Karpas-422 (cell line): ENCODE data around the gene MPZL2. TPM values are rescaled to one million over a fixed set of nuclear protein-coding genes. Genes with fewer than 3 reads are reported as not detected.

Source experiments
- DNase-seq: peaks from one replicate; pipeline ENCODE4 v3.0.0-alpha.2; 2015
- H2AFZ ChIP-seq: fragments of 200-600 bp; sonication (generic); 2 replicates; pipeline ENCODE4 v1.6.1; 2014; ENCODE audit warnings: antibody characterized with exemption, low read length, mixed read lengths
- H3K27ac ChIP-seq: fragments of 200-600 bp; sonication (generic); 2 replicates; pipeline ENCODE4 v1.5.1; 2014; ENCODE audit warnings: mild to moderate bottlenecking, low read length, moderate library complexity
- H3K27me3 ChIP-seq: fragments of 200-600 bp; sonication (generic); 2 replicates; pipeline ENCODE4 v1.6.1; 2014; ENCODE audit warnings: low read length, mixed read lengths
- H3K36me3 ChIP-seq: fragments of 200-600 bp; sonication (generic); 2 replicates; pipeline ENCODE4 v1.6.1; 2014; ENCODE audit warnings: low read length, mixed read lengths; ENCODE audit not compliant: insufficient read depth
- H3K4me1 ChIP-seq: fragments of 200-600 bp; sonication (generic); 2 replicates; pipeline ENCODE4 v1.6.1; 2014; ENCODE audit warnings: mild to moderate bottlenecking, low read length, mixed read lengths
- H3K4me2 ChIP-seq: fragments of 200-600 bp; sonication (generic); 2 replicates; pipeline ENCODE4 v1.6.1; 2014; ENCODE audit warnings: low read length, low read depth, mild to moderate bottlenecking; ENCODE audit not compliant: poor library complexity, severe bottlenecking
- H3K4me3 ChIP-seq: fragments of 200-600 bp; sonication (generic); 2 replicates; pipeline ENCODE4 v1.5.1; 2014; ENCODE audit warnings: mild to moderate bottlenecking, antibody characterized with exemption, low read length, mixed read lengths
- H3K79me2 ChIP-seq: fragments of 200-600 bp; sonication (generic); 2 replicates; pipeline ENCODE4 v1.6.1; 2014; ENCODE audit warnings: mild to moderate bottlenecking, low read length, mixed read lengths
- H3K9ac ChIP-seq: fragments of 200-600 bp; sonication (generic); 2 replicates; pipeline ENCODE4 v1.6.0; 2014; ENCODE audit warnings: low read length
- H3K9me2 ChIP-seq: fragments of 200-600 bp; sonication (generic), shearing (Covaris generic); replicated peaks from 2 replicates; pipeline ENCODE4 v1.6.0; 2014; ENCODE audit warnings: mild to moderate bottlenecking, low read length, moderate library complexity; ENCODE audit not compliant: insufficient read depth
- H3K9me3 ChIP-seq: fragments of 300-700, 200-600 bp; sonication (generic); 2 replicates; pipeline ENCODE4 v1.6.1; 2014; ENCODE audit warnings: low read length, mixed read lengths
- H4K20me1 ChIP-seq: fragments of 200-600 bp; sonication (generic); 2 replicates; pipeline ENCODE4 v1.6.1; 2014; ENCODE audit warnings: mild to moderate bottlenecking, antibody characterized with exemption, low read length, low read depth; ENCODE audit not compliant: insufficient read depth
- total RNA-seq: library from RNA; depleted of rRNA; stranded (reverse); fragments of >200 nt; shearing (Covaris generic); gene quantifications from 2 replicates; pipeline ENCODE4 v1.2.3, GENCODE V29; 2014; ENCODE audit warnings: low replicate concordance

Gene MPZL2
- total RNA-seq, 1 experiment from 2014 or later, result not detected

- H4K20me1 ChIP-seq, result no peaks in the 10 kb centered on the region
- no peaks in the 10 kb centered on the region for H3K9me3 ChIP-seq
- H3K36me3 ChIP-seq, result no peaks in the 10 kb centered on the region
- H3K4me3 ChIP-seq, result no peak overlapping the region
- no peaks in the 10 kb centered on the region for H3K9me2 ChIP-seq
- no peak overlapping the region for H2AFZ ChIP-seq
- H3K27ac ChIP-seq, result no peak overlapping the region
- peaks cover 7% of the 10 kb centered on the region; the same call in 1 of the 2 replicates for H3K4me1 ChIP-seq
- no peak overlapping the region for H3K9ac ChIP-seq
- no peaks in the 10 kb centered on the region for H3K79me2 ChIP-seq
- no peak overlapping the region for H3K4me2 ChIP-seq
- DNase-seq, result no peak
- no peaks in the 10 kb centered on the region for H3K27me3 ChIP-seq
Observed at GRCh38 chr11:118243993-118244762, 19.9 kb downstream of the MPZL2 start.

GRCh38 chr11:118243161-118243560 lies 20.9 kb downstream of the MPZL2 start:
- Histone ChIP-seq H3K79me2 (no peaks in the 10 kb centered on the region), H3K4me2 (no peak overlapping the region), H3K9me3 (no peaks in the 10 kb centered on the region), H3K9me2 (no peaks in the 10 kb centered on the region), H3K9ac (no peak overlapping the region), H2AFZ (no peak overlapping the region), H3K27ac (no peak overlapping the region), H4K20me1 (no peaks in the 10 kb centered on the region), H3K36me3 (no peaks in the 10 kb centered on the region), H3K27me3 (no peaks in the 10 kb centered on the region), H3K4me1 (peaks cover 12% of the 10 kb centered on the region), H3K4me3 (no peak overlapping the region)
- DNase-seq, result no peak

- no peak for DNase-seq
- Histone ChIP-seq H3K79me2 (no peaks in the 10 kb centered on the region), H3K4me1 (peaks cover 16% of the 10 kb centered on the region), H2AFZ (no peak overlapping the region), H3K4me2 (no peak overlapping the region), H3K9me3 (no peaks in the 10 kb centered on the region), H3K4me3 (no peak overlapping the region), H3K9ac (no peak overlapping the region), H4K20me1 (no peaks in the 10 kb centered on the region), H3K36me3 (no peaks in the 10 kb centered on the region), H3K27me3 (no peaks in the 10 kb centered on the region), H3K27ac (no peak overlapping the region), H3K9me2 (no peaks in the 10 kb centered on the region)
Observed at GRCh38 chr11:118241764-118242098, 22.4 kb downstream of the MPZL2 start.

- Histone ChIP-seq H3K79me2 (no peaks in the 10 kb centered on the region), H3K4me1 (peaks cover 21% of the 10 kb centered on the region), H3K27me3 (no peaks in the 10 kb centered on the region), H3K4me2 (no peak overlapping the region), H3K9ac (no peak overlapping the region), H4K20me1 (no peaks in the 10 kb centered on the region), H3K9me2 (no peaks in the 10 kb centered on the region), H3K9me3 (no peaks in the 10 kb centered on the region), H3K4me3 (no peak overlapping the region), H3K36me3 (no peaks in the 10 kb centered on the region), H3K27ac (no peak overlapping the region), H2AFZ (no peak overlapping the region)
- DNase-seq, result no peak
Observed at GRCh38 chr11:118240999-118241763, 22.9 kb downstream of the MPZL2 start.

- H3K4me2 ChIP-seq, result no peak overlapping the region
- H4K20me1 ChIP-seq, result no peaks in the 10 kb centered on the region
- no peak overlapping the region for H3K27ac ChIP-seq
- H3K27me3 ChIP-seq, result no peaks in the 10 kb centered on the region
- H2AFZ ChIP-seq, result no peak overlapping the region
- H3K9me2 ChIP-seq, result no peaks in the 10 kb centered on the region
- H3K4me3 ChIP-seq, result no peak overlapping the region
- H3K9me3 ChIP-seq, result no peaks in the 10 kb centered on the region
- H3K36me3 ChIP-seq, result no peaks in the 10 kb centered on the region
- H3K9ac ChIP-seq, result no peak overlapping the region
- no peak for DNase-seq
- no peaks in the 10 kb centered on the region for H3K79me2 ChIP-seq
- H3K4me1 ChIP-seq, result peaks cover 32% of the 10 kb centered on the region
Observed at GRCh38 chr11:118239509-118240205, 24.4 kb downstream of the MPZL2 start.

DNA sequence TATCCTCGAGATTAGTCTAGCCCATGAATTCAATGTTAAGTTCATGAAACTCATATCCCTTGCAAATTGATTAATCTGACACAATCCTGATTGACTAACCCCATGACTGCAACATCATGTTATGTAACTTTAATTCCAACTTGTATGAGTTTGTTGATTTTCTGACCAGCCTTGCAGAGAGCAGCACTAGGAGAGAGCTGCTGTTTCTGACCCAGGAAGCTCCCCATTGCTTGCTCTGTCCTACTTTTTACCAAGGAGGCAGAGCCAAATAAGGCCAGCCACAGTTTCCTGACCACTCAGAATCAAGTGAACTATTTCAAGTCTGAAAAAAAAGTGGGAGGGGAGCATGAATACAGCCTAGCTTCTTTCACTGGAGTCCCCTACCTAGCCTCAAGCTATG lies 25.2 kb downstream of the MPZL2 start:
- H3K9me2 ChIP-seq, result no peaks in the 10 kb centered on the region
- no peaks in the 10 kb centered on the region for H3K79me2 ChIP-seq
- H3K36me3 ChIP-seq, result no peaks in the 10 kb centered on the region
- no peak for DNase-seq
- H3K9ac ChIP-seq, result no peak overlapping the region
- no peak overlapping the region for H3K27ac ChIP-seq
- peaks cover 35% of the 10 kb centered on the region for H3K4me1 ChIP-seq
- no peak overlapping the region for H3K4me2 ChIP-seq
- no peak overlapping the region for H2AFZ ChIP-seq
- no peaks in the 10 kb centered on the region for H3K27me3 ChIP-seq
- no peaks in the 10 kb centered on the region for H4K20me1 ChIP-seq
- no peak overlapping the region for H3K4me3 ChIP-seq
- no peaks in the 10 kb centered on the region for H3K9me3 ChIP-seq

- DNase-seq, result no peak
- Histone ChIP-seq H3K36me3 (no peaks in the 10 kb centered on the region), H3K4me2 (no peak overlapping the region), H3K9ac (no peak overlapping the region), H3K4me1 (peaks cover 35% of the 10 kb centered on the region), H3K79me2 (no peaks in the 10 kb centered on the region), H2AFZ (no peak overlapping the region), H3K27ac (no peak overlapping the region), H4K20me1 (no peaks in the 10 kb centered on the region), H3K9me3 (no peaks in the 10 kb centered on the region), H3K9me2 (no peaks in the 10 kb centered on the region), H3K27me3 (no peaks in the 10 kb centered on the region), H3K4me3 (no peak overlapping the region)
Observed at GRCh38 chr11:118238421-118238820, 25.7 kb downstream of the MPZL2 start.

DNA sequence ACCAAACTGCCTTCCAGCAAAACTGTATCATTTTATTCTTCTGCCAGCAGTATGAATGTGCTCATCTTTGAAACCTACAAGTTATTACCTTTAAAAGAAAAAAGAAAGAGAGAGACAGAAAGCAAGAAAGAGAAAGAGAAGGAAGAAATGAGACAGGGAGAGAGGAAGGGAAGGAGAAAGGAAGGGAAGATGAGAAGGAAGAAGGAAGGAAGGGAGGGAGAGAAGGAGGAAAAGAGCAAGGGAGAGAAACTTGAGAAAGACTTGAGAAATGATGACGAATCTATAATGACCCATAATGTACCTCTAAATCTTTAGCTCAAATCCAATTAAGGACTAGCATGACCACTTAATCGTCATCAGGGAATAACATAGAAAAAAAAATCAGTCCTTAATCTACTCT lies 27.9 kb downstream of the MPZL2 start:
- Histone ChIP-seq H3K27me3 (no peaks in the 10 kb centered on the region), H3K4me1 (peaks cover 28% of the 10 kb centered on the region), H3K36me3 (no peaks in the 10 kb centered on the region), H3K9me2 (no peaks in the 10 kb centered on the region), H3K27ac (peak overlapping the region; percentile 13; the same call in 1 of the 2 replicates), H3K79me2 (no peaks in the 10 kb centered on the region), H3K9ac (no peak overlapping the region), H3K9me3 (no peaks in the 10 kb centered on the region), H4K20me1 (no peaks in the 10 kb centered on the region), H3K4me3 (no peak overlapping the region), H2AFZ (no peak overlapping the region), H3K4me2 (no peak overlapping the region)
- no peak for DNase-seq
